T1000 (cell line): ENCODE results near the gene TSTD2.
"Not testable (repeated sequence)": the region's sequence is repeated elsewhere in the genome, so short reads cannot be mapped to it uniquely, and the experiment has no call there.

Source experiments
- DNase-seq: peaks from one replicate; lab custom pipeline; 2025; ENCODE audit warnings: mixed read lengths; lab: John Stamatoyannopoulos, UW

Gene TSTD2

DNA sequence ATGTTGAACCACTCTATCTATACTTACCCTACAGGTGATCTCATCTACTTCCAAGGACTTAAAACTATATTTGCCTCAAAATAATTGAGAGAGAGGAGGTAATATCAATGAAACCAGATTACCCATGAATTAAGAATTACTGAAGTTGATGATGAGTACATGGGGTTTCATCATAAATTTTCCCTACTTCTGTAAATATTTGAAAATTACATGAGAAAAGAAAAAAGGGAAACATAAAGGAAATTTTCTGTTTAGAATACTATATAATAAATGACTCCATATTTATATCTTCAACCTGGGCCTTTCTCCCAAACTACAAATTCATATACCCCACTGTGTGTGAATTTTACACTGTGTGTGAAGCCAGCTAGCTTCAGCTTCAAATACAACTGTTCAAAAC, 2.6 kb downstream of the TSTD2 start:
- DNase-seq = no peak

DNA sequence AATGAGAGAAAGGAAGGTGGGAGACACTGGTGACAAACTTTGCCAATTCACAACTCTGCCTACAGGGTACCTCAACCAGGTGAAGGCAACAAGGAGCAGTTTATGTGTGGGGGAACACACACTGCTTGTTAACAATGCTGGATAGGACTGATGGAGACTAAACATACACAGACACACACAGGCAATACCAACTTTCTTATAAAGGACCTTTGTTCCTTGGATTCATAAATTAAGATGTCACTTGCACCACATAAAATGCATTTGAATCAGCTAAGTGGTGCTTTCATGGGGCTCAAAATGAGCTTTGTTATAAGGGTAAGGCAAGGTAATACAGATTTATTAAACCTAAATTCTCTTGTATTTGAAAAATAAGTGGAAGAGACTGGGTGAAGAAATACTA, 4.0 kb downstream of the TSTD2 start:
- DNase-seq = no peak

DNA sequence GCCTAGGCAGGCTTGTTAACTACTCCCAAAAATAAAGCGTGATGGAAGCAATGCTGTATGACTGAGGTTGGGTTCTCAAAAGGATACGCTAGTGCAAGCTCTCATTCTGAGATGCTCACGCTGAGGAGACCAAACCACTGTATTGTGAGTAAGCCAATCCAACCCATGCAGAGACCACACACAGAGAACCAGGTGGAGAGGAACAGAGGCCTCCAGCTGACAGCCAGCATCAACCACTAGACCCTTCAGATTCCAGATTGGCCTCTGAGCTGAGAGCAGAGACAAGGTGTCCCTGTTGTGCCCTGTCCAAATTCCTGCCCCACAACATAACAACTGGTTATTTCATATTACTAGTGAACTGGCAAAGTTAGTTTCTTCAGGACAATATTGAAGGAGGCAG, 4.5 kb downstream of the TSTD2 start:
- no peak for DNase-seq

DNA sequence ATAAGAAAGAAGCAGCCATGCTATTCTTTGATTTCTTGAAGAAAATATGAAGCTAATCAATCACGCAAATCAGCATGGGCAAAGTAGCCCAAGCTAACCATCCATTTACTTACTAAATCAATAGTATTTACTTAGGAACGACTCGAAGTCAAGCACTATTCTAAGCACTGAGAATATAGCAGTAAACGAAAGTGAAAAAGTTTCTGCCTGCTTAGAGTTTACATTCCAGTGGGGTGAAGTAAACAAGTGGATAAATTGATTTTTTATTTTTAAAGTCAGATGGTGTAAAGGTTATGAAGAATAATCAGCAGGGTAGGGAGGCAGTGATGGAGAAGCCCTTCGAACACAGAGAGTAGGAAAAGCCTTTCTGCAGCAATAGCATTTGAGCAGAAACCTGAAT, 5.5 kb downstream of the TSTD2 start:
- no peak for DNase-seq

DNA sequence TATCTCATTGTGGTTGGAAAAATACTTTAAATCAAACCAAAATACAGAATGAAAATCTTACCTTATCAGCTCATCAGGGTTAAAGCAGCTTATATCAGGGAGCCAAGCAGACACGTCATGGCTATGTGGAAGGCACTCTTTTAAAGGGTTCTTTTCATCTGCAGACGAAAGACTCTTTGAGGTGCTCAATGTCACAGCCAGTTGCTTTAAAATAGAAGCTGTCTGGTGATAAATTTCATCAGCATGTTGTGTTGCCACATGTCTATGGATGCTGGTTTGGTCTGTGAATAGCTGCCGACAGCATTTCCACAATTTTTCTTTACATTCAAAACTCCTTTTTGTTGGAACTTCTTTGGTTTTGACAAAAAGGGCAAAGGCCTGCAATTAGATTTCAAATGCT, 7.5 kb downstream of the TSTD2 start:
- no peak for DNase-seq

DNA sequence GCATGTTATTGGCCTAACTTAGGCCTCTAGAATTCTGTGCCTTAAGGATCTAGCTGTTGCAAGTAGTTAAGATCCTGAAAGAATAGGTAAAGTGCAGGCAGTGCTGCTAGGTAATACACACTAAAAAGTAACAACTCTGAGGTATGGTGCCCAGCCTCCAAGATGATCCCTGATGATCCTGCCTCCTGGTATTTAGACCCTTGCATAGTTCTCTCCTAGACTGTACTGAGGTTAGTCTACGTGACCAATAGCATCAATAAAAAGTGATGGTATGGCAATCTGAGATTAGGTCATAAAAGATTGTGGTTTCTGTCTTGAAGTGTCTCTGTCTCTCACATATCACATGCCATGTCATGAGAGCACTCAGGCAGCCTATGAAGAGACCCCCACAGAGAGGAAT, 9.2 kb downstream of the TSTD2 start:
- DNase-seq = no peak

DNA sequence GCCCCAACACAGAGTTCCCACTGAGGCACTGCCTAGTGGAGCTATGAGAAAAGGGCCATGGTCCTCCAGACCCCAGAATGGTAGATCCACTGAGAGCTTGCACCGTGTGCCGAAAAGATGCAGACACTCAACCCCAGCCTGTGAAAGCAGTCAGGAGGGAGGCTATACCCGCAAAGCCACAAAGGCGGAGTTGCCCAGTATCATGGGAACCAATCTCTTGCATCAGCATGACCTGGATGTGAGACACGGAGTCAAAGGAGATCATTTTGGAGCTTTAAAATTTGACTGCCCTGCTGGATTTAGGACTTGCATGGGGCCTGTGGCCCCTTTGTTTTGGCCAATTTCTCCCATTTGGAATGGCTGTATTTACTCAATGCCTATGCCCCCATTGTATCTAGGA, 10.7 kb downstream of the TSTD2 start:
- DNase-seq = not testable (repeated sequence)

DNA sequence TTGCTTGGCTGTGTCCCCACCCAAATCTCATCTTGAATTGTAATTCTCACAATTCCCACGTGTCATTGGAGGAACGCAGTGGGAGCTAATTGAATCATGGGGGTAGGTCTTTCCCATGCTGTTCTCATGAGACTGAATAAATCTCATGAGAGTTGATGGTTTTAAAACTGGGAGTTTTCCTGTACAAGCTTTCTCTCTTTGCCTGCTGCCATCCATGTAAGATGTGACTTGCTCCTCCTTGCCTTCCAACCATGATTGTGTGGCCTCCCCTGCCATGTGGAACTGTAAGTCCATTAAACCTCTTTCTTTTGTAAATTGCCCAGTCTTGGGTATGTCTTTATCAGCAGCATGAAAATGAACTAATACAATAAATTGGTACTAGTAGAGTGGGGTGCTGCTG, 13.1 kb downstream of the TSTD2 start:
- not testable (repeated sequence) for DNase-seq

DNA sequence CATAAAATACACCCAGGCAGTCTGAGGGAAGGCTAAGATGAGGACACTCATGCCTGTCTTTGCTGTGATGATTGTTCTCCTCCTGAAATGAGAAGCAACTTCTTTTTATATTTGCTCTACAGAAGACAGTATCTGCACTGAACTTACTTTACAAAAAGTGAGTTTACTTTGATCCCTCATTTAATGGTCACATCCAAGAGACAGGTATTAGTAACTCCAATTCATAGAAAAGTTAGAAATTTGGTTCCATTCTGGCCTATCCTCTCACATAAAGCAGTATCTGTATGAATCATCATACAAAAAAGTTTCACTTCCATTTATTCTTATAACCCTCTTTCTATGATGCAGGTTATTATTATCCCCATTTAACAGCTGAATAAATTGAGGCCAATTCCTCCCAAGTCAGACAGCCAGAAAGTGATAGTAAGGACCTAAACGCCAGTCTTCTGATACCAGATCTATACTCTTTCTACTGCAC, 15.2 kb downstream of the TSTD2 start:
- DNase-seq = no peak

DNA sequence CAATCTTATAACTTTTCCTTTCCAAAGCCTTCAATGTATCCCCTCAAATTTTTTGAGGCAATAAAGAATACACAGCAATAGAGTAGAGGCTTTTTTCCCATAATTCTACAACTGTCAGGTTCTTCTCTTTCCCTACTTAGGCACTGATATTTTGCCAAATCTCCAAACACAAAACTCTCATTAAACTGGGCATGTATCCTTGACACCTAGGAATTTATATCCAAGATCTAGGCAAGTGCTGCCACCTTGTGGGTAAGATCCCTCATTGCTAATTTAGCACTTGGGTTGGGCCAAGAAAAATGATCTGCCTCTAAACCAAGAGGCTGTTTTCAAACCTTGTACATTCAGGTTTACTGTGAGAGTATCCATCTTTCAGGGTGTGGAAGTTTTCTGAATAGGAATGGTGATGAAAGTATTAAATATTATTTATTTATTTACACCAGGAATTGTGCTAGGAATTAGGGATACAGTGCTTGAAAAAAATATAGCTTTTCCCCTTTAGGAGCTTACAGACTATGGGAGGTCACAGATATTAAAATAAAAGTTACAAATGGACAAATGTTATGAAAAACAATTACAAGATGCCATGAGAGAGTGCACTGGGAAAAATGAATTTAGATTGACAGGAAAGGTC, 17.6 kb downstream of the TSTD2 start:
- no peak for DNase-seq

DNA sequence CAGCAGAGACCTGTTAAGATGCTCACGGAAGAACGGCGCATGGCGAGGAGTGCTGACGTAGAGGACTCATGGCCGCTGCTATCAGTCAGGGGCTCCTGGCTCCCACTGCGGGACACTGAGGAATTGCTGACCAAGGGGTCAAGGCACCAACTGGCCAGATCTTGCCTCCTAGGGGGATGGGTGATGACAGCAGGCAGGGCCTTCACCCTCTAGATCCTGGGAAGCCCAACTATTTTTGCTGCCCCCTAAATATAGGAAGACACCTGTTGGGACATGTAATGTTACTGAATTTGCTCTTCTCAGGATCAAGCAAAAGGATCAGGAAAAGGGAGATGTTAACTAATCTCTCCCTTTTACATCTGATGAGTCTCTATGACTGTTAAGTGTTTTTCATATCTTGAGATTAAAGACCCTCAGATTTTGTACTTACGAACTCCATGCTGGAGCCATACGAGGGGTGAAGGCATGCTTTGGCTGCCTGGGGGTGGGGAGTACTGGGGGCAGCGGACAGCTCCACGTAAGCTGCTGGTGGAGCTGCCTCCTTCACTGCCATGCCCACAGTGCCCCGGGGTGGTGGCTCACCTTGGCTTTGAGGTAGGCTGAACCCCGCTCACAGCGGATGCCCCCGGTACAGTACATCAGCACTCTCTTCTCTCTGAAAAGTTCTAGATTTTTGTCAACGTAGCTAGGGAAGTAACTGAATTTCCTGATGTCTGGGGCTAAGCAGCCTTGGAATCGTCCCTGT, 28.1 kb downstream of the TSTD2 start:
- no peak for DNase-seq

DNA sequence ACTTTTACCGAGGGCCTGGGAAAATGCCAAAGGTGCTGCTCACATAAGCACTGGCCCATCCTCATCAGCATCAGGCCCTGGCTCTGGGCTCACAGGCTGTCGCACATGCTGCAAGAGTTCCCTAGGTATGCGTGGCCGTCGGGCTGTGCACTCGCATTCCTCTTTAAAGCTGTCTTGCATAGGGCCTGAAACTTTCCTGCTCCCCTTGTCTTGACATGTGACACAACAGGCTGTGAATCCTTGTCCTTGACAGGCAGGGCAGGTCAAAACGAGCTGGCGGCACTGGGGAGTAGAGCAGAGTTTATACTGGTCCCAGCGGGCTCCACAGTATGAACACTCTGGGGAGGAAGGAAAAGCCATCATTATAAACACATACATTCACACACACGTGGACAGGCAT, 30.7 kb downstream of the TSTD2 start:
- DNase-seq = no peak

DNA sequence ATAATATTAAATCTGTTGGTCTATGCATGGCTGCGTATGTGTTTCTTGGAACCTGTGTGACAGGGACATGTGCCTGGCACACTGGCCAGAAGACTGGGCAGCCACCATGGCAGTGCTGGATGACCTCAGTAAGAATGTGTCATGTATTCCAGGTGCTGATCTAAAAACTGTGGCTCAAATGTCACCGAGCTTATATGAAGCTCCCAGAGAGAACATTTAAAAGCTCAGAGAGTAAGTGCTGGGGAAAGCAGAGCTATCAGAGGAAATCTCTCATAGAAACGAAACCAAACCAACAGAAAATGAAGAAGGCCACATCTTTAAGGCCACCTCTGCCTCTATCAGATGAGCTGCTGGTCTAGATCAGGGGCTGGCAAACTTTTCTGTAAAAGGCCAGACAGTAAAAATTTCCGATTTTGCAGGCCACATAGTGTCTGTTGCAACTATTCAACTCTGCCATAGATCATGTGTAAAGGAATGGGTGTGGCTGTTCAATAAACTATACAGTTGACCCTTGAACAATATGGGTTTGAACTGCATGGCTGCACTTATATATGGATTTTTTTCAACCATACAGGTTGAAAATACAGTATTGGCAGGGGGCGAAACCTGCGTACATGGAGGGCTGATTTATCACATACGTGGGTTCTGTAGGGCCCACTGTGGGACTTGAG, 31.8 kb downstream of the TSTD2 start:
- DNase-seq = no peak

DNA sequence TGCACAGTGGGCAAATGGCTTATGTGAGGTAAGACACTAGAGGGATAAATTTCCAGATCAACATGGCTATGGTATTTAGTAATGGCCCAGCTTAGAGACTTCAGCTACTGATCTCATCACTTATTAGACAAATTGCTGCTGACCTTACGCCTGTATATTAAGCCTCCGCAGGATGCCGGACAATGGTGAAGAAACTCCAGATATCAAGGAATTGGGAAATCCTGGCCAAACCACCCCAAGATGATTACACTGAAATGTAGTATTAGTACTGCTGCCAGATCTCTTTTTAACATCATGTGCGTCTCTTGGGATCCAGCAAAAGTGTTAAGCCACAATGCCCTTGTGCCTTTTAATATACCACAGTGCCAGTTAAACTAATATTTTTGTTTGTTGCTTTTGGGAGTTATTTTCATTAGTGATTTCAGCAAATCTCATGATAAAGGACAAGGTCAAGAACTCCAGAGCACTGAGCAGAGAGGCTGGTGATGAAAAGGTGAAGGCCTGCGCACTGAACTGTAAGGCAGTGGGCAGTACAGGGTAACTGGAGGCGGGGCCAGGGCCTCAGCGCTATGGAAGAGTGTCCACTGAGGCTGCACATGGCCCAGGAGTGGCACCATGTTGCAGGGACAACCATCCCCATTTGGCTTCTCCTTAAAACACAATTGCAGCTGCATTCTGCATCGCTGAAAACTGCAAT, 32.5 kb downstream of the TSTD2 start:
- no peak for DNase-seq

DNA sequence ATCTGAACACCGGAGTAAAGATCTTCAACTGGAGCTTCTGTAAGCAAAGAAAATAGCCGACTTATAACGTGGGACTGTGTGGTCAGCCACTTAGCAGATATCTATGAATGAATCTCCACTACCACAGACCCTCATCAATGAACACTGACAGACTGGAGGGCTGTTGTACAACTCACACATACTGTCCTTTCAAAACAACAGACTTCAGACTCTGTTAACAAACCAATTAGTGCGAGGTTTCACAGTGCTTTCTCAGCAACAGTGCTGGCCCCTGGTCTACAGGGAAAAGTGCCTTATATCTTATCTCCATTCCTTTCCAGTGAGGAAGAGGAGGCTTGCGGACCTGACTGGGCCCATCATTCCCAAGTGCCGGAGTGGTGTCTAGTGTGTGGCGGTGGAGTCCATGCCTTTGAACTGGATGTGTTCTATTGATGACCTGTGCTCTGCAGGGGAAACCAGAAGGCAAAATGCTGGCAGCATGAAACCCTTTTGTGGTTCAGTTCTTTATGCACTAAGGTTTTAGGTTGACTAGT, 33.8 kb downstream of the TSTD2 start:
- DNase-seq = no peak

DNA sequence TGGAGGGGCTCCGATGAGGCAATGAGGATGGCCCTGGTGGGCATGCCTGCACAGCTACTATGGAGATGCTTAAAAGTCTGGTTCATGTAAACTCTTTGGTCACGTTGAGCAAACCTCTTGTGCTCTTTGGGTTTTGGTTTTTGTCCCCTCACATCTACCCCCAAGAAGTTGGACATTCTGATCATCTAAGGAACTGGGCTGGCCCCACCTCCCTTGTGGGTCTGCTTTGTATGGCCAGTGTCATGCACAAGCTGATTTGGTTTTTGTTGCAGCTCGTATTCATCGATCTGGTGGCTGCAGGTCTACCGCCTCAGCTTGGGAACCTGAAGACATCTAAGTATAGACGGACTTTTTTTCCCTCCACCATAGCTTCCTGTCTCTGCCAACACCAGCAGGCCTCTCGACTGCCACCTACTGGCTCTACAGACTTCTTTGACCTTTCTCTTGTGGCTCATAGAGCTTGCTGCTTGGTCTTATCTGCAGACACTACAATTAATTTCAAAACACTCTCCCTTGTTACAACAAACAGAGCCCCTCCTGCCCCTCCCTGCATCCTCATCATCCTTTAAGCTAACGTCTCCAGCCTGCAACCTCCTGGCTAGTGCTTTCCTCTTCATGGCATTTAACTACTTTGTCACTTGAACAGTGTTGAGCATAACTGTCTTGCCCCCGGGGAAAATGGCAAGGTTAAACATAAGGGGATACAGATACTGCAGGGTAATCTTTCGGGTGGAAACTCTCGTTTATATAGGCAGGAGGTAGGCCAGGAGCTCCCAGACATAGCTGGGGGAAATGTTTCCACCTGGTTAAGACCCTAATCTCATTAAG, 34.5 kb downstream of the TSTD2 start:
- peak; percentile 23 for DNase-seq

DNA sequence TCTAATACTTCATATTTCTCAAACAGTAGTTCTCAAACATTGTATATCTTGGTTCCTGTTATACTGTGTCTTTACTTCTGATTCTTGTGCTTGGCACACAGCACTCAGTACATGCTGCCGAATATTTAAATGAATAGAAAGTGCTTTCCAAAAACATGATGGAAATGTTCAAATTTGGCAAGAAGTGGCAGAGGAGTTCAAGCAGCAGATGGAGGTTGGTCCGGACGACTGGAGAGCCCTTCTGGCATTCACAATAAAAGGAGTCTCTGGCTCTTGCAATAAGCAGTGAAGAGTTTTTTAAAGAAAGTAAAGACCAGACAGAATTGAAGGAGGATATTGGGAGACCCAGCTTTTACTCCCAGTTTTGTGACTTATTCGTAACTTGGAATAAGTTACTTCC, 36.3 kb downstream of the TSTD2 start:
- DNase-seq = no peak

DNA sequence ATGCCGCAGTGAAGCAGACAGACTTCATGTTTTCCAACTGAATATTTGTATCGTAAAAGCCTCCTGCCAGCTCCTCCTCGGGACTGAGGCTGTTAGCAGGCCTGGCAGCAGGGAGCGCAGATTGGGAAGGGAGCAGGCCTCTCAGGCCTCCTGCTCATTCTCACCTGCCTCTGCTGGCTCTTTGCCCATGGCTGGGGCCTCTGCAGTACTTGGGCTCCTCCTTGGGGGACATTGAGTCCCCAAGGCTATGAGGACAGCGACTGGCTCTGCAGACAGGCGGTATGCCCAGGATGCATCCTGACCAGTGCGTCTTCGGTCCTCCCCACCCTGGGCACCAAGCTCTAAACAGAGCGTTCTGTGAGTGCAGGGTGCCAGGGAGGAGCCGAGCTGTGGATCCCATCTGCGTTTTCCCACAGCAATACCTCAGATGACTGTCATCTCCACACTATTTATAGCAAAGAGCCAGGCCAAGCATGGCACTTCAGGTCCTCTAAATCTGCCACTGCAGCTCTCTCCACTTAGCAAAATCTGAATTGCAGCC, 38.7 kb downstream of the TSTD2 start:
- no peak for DNase-seq

DNA sequence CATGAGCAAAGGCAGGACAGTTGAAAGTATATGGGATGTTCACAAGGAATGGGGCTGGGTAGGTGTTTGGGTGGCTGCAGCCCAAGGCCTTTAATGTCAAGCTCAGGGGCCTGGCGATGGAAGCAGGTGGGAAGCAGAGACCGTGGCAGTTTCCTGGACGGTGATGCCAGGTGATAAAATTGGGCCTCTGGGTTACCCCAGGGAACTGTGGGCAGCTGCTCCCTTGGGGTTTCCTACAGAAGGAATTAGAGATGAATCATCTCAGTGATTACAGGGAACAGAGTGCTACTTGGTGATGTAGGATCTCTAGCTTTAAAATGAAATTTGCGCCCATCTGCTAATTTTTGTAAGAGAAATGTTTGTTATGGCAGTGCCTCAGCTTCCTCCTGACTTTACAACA, 39.2 kb downstream of the TSTD2 start:
- no peak for DNase-seq

DNA sequence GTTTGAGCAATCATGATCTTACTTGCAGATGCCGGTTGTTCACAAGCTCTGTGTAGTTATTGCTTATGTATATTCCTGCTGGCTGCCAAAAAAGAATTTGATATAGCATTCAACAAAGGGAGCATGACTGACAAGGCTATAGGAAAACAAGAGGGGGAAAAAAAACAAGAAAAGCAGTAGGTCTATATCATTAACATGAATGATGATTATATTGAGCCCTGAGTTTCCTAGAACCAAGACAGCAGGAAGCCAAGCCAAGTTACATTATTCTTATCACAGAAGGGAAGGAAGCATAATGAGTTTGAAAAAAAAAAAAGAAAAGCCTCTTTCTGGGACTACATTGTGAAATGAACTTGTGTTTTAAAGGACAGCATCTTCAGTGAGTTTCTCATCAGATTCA, 41.0 kb downstream of the TSTD2 start:
- DNase-seq = no peak

DNA sequence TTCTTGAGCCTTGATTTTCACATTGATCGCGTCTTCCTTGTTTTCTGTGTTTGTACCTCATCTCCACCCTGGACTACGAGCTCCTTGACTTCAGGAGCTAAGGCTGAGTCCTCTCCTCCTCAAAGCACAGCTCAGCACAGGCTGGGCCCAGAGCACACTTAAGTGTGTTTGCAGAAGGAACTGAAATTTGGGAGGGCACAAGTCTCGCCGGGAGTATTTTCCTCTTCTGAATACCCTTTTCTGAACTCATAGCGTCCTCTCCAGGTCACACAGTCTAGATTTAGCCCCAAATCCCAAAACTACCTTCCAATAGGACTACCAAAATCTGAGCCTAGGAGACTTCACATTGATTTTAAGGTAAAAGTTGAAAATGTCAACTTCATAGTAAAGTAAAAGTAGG, 41.6 kb downstream of the TSTD2 start:
- DNase-seq = no peak
